NCI-H187 (cell line): ENCODE measurements around the gene GPR173.

Source experiments
- DNase-seq, 2 experiments: peaks; one replicate each; lab custom pipeline; 2025; lab: John Stamatoyannopoulos, UW

Gene GPR173

GRCh38 chrX:53071064-53071463, 22.5 kb downstream of the GPR173 start:
- no peak for DNase-seq

- peak; percentile 19 to 31 for DNase-seq
These were observed 23.2 kb downstream of the GPR173 start for GRCh38 chrX:53071604-53072417.

- no peak for DNase-seq
These were observed 24.0 kb downstream of the GPR173 start for GRCh38 chrX:53072418-53073114.

- DNase-seq: no peak
These were observed 24.6 kb downstream of the GPR173 start for GRCh38 chrX:53073115-53073586.

- DNase-seq: no peak
These were observed 26.4 kb downstream of the GPR173 start for GRCh38 chrX:53075011-53075410.

GRCh38 chrX:53076671-53077070, 28.1 kb downstream of the GPR173 start:
- no peak for DNase-seq

GRCh38 chrX:53077207-53078197, 28.9 kb downstream of the GPR173 start:
- DNase-seq: no peak

GRCh38 chrX:53078943-53079342, 30.4 kb downstream of the GPR173 start:
- DNase-seq: no peak

GRCh38 chrX:53080628-53081580, 32.3 kb downstream of the GPR173 start:
- DNase-seq: no peak

- peak; percentile 32 to 55 for DNase-seq
These were observed 33.6 kb downstream of the GPR173 start, which contains the start of gene TSPYL2 for GRCh38 chrX:53081925-53082772. Gene TSPYL2, plus strand, starts transcription at chrX:53082367. Its CDS starts 132 bp downstream, at chrX:53082499.

- no peak for DNase-seq
These were observed 34.4 kb downstream of the GPR173 start for GRCh38 chrX:53082773-53083616.

GRCh38 chrX:53084043-53084570, 35.5 kb downstream of the GPR173 start:
- no peak for DNase-seq

GRCh38 chrX:53084863-53085262, 36.3 kb downstream of the GPR173 start:
- no peak for DNase-seq

GRCh38 chrX:53085661-53086229, 37.2 kb downstream of the GPR173 start:
- no peak for DNase-seq

- DNase-seq: no peak
These were observed 37.9 kb downstream of the GPR173 start for GRCh38 chrX:53086464-53086863.

- no peak for DNase-seq
These were observed 38.8 kb downstream of the GPR173 start for GRCh38 chrX:53087388-53087831.

- peak; percentile 9 to 42 for DNase-seq
These were observed 39.8 kb downstream of the GPR173 start for GRCh38 chrX:53088136-53088974.
